Caki2 (cell line): ENCODE results near the gene IL7R. TPM values are rescaled to one million over a fixed set of nuclear protein-coding genes. Genes with fewer than 3 reads are reported as not detected.
"Not testable (repeated sequence)": the region's sequence is repeated elsewhere in the genome, so short reads cannot be mapped to it uniquely, and the experiment has no call there.

ENCODE experiments used
- DNase-seq: peaks from one replicate; pipeline ENCODE4 v3.0.0-alpha.2; 2015; ENCODE audit warnings: low read depth
- in situ Hi-C: cut with HindIII; loops from 2 replicates; pipeline ENCODE4 v1.10.0; 2016; ENCODE audit warnings: low sequenced_read_pairs, low pct_unique_long_range_greater_than_20kb, mixed read lengths
- total RNA-seq: library from RNA; depleted of rRNA; stranded (reverse); fragments of >200 nt; shearing (Covaris generic); gene quantifications from 2 replicates; pipeline ENCODE4 v1.2.3, GENCODE V29; 2014; ENCODE audit warnings: low replicate concordance

Gene IL7R
- total RNA-seq, 1 experiment from 2014 or later, result 0.07 TPM

DNA sequence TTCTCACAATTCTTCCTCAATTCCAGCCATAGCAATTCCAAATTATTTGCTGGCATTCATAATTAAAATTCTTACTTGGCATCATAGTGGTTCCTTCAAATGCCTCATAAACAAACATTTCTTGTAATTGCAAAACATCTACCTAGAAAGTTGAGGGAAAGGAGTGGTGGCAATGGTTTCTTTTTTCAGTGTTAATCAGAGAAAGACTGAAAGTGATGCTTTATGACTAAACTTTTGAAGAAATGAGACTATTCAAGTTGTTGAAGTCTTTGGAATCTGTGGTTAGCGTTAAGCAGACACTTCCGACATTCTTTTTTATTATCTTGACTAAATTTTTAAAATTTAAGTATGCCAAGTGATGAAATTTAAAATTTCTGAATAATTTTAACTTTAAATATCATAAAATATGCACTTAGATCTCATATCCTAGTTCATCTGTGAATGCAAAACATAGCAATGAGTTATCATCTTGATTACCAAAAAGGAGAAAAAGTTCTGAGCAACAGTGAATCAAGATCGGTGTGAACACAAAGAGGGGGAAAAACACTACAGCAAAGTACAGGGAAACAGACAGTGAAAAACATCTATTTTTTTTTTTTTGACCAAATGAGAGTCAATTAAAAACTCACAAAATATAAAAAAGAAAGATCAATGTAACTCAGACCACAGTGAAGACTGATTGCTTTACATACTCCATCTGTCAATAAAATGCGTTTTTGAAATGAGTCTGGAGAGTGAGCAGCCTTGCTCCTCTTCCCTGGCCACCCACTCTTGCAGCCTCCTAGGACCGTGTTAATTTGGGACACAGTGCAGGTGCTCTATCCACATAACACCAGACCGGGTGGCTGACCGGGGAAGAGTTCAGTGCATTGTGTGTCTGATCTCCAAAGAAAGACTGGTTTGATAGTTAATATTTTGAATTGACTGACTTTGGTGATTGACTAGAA lies 20.6 kb upstream of the IL7R start:
- DNase-seq, result no peak
- in situ Hi-C loops, result no loop called here

DNA sequence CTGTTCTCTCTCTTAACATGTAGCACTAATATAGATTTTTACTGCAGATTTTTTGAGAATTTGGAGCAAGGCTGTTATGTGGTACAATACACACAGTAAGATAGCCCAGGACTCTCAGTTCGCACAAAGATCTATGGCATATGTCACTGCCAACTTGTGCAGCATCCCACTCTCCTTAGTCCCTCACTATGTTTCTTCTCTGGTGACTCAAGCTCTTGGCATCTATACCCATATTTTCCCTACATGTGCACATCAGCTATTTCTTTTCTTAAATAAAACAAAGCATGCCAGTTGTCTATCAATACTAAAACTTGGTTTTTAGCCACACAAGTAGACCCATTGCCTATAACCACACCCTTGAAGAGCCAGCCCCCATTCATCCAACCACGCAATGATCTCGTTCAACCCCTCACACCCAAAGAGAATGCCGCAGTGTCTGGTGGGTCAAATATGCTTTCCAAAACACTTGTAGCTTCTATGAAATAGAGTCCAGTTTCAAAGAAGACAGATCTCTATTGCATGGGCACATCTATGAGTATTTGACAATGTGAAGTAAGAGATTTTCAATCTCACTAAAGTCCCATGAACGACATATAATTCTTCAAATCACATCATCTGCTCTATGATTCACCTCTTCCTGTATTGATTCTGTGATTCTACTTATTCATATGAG lies 18.2 kb upstream of the IL7R start:
- no peak for DNase-seq
- in situ Hi-C loops, result no loop called here

GRCh38 chr5:35842856-35843255 lies 13.8 kb upstream of the IL7R start:
- DNase-seq, result no peak
- in situ Hi-C loops, result no loop called here

GRCh38 chr5:35845508-35845907 lies 11.2 kb upstream of the IL7R start:
- in situ Hi-C loops, DNase-seq: not testable (repeated sequence)

- in situ Hi-C loops, result no loop called here
- DNase-seq, result no peak
These were observed 9.2 kb upstream of the IL7R start for GRCh38 chr5:35847491-35847890.

DNA sequence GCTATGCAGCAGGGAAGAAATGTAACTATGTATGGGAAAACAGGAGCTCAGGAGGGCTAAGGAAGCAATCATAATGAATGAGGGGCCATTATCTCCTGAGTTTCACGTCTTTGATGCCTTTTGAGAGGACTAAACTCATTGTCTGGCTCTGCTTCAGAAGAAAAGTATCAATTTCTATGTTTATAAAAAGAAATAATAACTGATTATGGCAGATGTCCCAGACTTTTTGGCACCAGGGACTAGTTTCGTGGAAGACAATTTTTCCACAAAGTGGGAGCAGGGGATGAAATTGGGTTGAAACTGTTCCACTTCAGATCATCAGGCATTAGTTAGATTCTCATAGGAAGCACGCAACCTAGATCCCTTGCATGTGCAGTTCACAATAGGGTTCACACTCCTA lies 8.7 kb upstream of the IL7R start:
- in situ Hi-C loops, result no loop called here
- DNase-seq, result no peak

DNA sequence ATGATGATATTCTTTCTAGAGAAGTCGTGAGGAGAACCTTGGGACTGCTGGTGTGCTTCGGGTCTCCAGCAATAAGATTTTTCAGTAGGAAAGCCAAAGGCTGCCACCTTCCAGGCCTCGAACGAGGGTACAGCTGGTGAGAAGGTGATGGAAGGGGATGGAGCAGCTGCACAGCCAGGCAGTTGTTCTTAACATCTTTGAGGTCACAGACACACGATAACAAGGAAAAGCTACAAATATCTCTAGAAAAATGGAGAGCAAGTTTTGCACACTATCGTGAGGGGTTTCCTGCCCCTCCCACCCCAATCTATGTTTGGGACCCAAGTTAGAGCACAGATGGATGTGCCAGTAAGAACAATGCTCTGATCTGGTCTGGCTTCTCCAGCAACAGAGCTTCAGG lies 6.8 kb upstream of the IL7R start:
- in situ Hi-C loops, result no loop called here

DNA sequence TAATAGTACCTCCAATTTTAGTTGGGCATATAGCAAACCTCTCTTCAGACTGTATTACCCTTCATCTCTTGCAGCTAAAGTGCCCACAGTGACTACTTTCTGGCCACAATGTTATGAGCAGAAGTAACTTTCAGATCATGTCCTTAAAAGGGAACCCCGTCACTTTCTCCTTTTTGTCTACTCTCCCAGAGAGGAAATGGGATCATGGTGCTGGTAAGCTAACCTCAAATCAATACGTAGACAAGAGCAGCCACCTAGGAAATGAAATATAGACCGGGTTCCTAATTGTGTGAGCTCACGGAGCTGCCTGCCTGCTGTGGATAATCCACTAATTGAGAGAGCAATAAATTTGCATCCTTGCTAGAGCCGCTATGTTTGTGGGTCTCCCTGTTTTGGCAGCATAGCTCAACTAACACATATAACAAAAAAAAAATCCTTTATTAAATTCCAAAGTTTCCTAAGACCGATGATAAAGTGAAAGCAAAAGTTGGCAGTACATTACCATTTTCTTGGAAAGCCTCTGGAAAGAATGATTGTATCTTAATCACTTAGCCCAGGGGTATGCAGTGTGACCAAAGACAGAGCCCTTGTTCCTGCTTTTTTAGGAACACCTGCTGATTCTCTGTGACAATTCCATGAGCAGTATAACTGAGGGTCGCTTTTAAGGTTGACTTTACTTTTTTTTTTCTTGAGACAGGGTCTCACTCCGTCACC lies 5.6 kb upstream of the IL7R start:
- no peak for DNase-seq
- in situ Hi-C loops, result no loop called here

More for the DNA sequence above, 6.8 kb upstream of the IL7R start:
- DNase-seq, result no peak

DNA sequence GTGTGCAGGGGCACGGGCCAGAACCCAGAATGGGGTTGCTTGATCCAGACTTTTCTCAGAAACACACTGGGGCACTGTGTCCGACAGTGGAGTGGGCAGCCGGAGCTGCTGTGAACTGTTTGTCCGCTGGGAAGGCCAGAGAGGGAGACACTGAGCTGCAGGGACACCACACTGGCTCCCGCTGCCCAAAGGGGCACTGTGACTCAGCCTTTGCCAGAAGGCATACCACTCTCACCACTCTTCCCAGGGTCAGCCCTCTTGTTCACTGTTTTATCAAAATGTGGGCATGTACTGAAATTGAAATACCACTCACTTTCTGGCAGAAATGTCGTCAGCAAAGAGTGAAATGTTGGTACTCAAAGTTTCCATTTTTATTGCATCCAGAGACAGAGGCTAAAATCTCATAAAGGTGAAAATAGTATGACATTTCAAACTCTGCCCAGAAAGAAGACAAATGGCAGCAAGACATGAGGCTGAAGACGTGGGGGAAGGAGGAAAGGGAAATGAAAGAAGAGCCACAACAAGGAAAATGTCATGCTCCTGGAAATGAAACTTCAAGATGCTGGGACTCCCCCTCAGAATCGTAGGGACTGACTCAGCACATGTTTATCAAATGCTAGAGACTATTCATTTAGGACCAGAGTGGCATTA lies 4.5 kb upstream of the IL7R start:
- DNase-seq, result no peak
- in situ Hi-C loops, result no loop called here

DNA sequence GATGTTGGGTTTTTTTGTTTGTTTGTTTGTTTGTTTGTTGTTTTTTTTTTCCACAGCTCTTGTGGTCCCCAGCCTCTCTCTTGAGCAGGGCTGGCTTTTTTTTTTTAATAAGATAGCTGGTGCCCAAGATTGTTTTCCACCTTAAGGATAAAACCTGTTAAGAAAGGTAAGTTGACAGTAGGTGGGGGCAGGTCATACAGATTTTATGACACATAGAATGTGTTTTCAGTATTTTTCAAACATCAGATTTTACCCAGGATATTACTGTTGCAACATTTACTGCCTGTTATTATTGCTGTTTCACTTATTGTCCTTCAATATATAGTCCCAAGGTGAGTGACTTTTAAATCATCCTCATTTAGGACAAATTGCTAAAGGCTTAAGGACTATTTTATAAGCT lies 3.9 kb upstream of the IL7R start:
- in situ Hi-C loops, result no loop called here
- no peak for DNase-seq

- in situ Hi-C loops, result no loop called here
- no peak for DNase-seq
These were observed 3.1 kb upstream of the IL7R start for GRCh38 chr5:35853631-35854030.

DNA sequence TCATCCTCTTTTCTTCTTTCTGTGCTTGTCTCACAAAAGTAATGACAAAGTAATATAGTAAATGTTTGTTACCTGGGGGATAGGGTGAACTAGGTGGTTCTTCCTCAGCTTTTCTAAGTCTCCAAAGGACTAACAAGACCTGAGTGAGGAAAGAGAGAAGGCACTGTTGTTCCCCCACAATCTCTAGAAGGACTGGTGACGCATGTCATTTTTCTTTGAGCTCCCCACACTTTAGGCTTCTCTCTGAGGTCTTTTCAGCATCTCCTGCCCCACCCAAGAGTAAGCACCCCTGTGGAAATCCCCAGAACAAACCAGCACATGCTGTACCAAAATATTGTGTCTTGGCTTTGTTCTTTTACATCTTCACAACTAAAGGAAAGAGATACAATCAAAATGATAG lies 2.4 kb upstream of the IL7R start:
- in situ Hi-C loops, result no loop called here
- no peak for DNase-seq

DNA sequence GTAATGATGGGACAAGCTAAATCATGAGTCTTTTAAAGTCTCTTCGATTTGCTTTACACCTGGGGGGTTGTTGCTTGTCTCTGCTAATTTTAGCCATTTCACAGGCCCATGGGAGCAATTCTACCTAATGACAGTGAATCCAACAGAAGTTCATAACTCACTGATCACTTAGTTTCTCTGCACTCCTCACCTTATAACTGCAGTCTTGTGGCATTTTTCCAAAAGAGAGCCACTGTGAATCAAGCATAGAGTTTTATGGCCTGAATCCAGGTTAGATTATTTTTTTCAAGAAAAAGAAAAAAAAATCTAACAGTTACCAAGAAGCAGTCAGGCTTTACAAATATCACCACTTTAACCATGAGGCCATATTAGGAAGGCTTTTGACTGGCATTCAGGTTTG lies 1.5 kb upstream of the IL7R start:
- DNase-seq, result peak; percentile 19
- in situ Hi-C loops, result no loop called here

GRCh38 chr5:35856186-35856764 lies 416 bp upstream of the IL7R start:
- in situ Hi-C loops, DNase-seq: not testable (repeated sequence)

DNA sequence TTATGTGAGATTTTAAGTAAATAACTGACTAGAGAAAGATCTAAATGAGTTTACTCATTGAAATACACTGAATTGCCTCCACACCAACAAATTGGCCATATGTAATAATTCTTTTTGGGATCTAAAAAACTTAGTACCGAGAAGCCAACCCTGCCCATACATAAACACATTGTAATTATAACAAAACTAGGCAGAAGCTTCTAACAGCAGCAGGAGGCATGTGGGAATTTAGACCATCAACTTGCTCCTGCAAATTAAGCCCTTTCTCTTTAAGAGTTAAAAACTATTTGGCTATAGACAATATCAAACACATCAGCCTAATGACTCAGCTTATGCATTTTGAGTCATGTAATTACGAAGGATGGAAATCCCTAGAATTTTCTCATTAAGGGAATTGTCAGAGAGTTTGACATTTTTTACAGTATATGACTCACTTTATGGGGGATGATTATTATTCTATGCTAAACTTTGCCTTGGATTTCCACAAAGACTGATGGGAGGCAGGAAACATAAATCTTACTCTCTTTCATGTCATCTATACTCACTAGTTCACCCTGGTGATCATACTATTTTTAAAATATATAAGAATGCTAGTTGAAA lies 1.0 kb downstream of the IL7R start:
- DNase-seq, result peak; percentile 69
- in situ Hi-C loops, result no loop called here

DNA sequence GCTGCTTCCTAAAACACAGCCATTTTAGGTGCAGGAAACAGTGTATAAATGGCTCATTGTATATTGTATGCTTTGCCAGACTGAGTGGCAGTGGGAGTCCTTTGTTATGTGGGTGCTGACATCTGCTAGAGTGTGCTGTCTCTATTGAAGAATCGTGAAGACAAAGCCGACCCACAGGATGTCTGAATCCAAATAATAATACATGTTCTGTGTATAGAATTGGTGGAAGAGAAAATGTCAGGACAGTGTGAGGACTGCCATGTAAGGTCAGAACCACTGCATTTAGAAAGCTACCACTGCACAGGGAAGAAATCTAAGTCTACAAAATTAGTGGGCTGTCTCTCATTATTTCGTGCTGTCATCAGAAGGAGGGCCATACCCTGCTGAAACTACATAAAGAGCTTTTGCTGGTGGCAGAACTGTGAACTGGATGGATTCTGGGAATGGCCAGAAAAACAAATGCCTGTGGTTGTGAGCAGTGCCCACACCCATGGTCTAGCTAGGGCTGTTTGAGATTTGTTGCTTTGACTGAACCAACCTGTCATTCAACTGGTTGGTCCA lies 2.5 kb downstream of the IL7R start:
- DNase-seq, result no peak
- in situ Hi-C loops, result no loop called here

DNA sequence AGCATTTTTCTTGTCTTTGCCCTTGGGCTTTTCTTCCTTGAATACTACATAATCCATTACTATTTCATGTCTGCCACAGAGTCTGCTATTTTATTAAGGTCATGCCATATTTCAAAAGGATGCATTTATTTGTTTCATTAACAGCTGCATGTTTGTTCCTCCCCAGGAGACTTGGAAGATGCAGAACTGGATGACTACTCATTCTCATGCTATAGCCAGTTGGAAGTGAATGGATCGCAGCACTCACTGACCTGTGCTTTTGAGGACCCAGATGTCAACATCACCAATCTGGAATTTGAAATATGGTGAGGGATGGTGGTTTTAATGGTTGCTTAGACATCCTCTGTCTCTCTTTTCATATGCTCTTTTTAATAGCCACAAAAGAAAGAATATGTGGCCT lies 4.0 kb downstream of the IL7R start:
- in situ Hi-C loops, result no loop called here
- DNase-seq, result no peak

- DNase-seq, result peak; percentile 33
- in situ Hi-C loops, result no loop called here
These were observed 5.0 kb downstream of the IL7R start for GRCh38 chr5:35861718-35862117.
